Fibroblast of lung (primary cell): ENCODE results near the gene MBTD1. TPM values are rescaled to one million over a fixed set of nuclear protein-coding genes. Genes with fewer than 3 reads are reported as not detected.
"Not testable (repeated sequence)": the region's sequence is repeated elsewhere in the genome, so short reads cannot be mapped to it uniquely, and the experiment has no call there.

Experiments
- DNase-seq, 2 donors: peaks; one replicate each; pipeline versions ENCODE4 v3.0.0 to v3.0.0-alpha.2; 2010; ENCODE audit warnings: low read depth in 2 of 2
- H2AFZ ChIP-seq: 2 replicates; pipeline ENCODE4 v1.5.1; 2012; ENCODE audit warnings: low read length, control low read depth, inconsistent platforms
- H3K27ac ChIP-seq: 2 replicates; pipeline ENCODE4 v1.5.1; 2011; ENCODE audit warnings: low read length, control low read depth; ENCODE audit not compliant: insufficient read depth
- H3K27me3 ChIP-seq: 2 replicates; pipeline ENCODE4 v1.5.1; 2011; ENCODE audit warnings: mild to moderate bottlenecking, low read length; ENCODE audit not compliant: control insufficient read depth, insufficient read depth
- H3K36me3 ChIP-seq: 2 replicates; pipeline ENCODE4 v1.5.1; 2011; ENCODE audit warnings: low read length; ENCODE audit not compliant: control insufficient read depth, insufficient read depth
- H3K4me1 ChIP-seq: 2 replicates; pipeline ENCODE4 v1.5.1; 2011; ENCODE audit warnings: low read length; ENCODE audit not compliant: control insufficient read depth, insufficient read depth; ENCODE audit errors: extremely low read depth
- H3K4me2 ChIP-seq: 2 replicates; pipeline ENCODE4 v1.5.1; 2011; ENCODE audit warnings: low read length, control low read depth; ENCODE audit not compliant: insufficient read depth; ENCODE audit errors: extremely low read depth
- H3K4me3 ChIP-seq, 4 experiments: fragments of 200-600 bp in 1 of 4; sonication (generic) in 1 of 4; replicated peaks in 1 of 4; 2 replicates each; pipeline ENCODE4 v1.5.1; 2011 to 2016; ENCODE audit warnings: low read length in 4 of 4, low read depth in 3 of 4, mild to moderate bottlenecking in 3 of 4, control low read depth in 2 of 4, inconsistent platforms in 1 of 4, mixed read lengths in 1 of 4; ENCODE audit not compliant: insufficient read depth in 1 of 4; ENCODE audit errors: control extremely low read depth in 1 of 4
- H3K79me2 ChIP-seq: 2 replicates; pipeline ENCODE4 v1.5.1; 2012; ENCODE audit warnings: mild to moderate bottlenecking, low read length, inconsistent platforms; ENCODE audit not compliant: control insufficient read depth, insufficient read depth
- H3K9ac ChIP-seq: 2 replicates; pipeline ENCODE4 v1.5.1; 2011; ENCODE audit warnings: mild to moderate bottlenecking, low read length, control low read depth; ENCODE audit not compliant: insufficient read depth
- H3K9me3 ChIP-seq: 2 replicates; pipeline ENCODE4 v1.5.1; 2012; ENCODE audit warnings: low read depth, low read length; ENCODE audit not compliant: control insufficient read depth, insufficient read depth
- H4K20me1 ChIP-seq: 2 replicates; pipeline ENCODE4 v1.5.1; 2011; ENCODE audit warnings: low read length; ENCODE audit not compliant: control insufficient read depth, insufficient read depth; ENCODE audit errors: extremely low read depth
- CTCF ChIP-seq, 2 donors: IDR thresholded peaks in 1 of 2; conservative IDR thresholded peaks in 1 of 2; 1 replicate in 1 of 2; 2 replicates in 1 of 2; pipeline ENCODE4 v1.5.1; 2011 to 2012; ENCODE audit warnings: low read length in 2 of 2, control low read depth in 1 of 2, inconsistent platforms in 1 of 2, low read depth in 1 of 2, mild to moderate bottlenecking in 1 of 2
- EZH2 ChIP-seq: IDR thresholded peaks from 2 replicates; pipeline ENCODE4 v1.5.1; 2012; ENCODE audit warnings: low read length, control low read depth, mild to moderate bottlenecking; ENCODE audit errors: missing control alignments
- polyA plus RNA-seq, 2 donors: library from polyadenylated mRNA; depleted of rRNA in 1 of 2; stranded (reverse) in 1 of 2; unstranded in 1 of 2; fragments of >200 nt; gene quantifications; 2 replicates each; pipeline ENCODE4 v1.2.1, GENCODE V29; 2011 to 2012; ENCODE audit warnings: missing spikeins in 1 of 2
- total RNA-seq: library from RNA; depleted of rRNA; stranded (reverse); fragments of >200 nt; gene quantifications from 2 replicates; pipeline ENCODE4 v1.2.1, GENCODE V29; 2014

Gene MBTD1
- total and polyA plus RNA-seq, 2 donors (not counting 1 experiment from before 2014, with no cell fraction given): 4.4 to 13.7 TPM

- peaks cover 8% of the 10 kb centered on the region for H3K4me1 ChIP-seq
- H3K27ac ChIP-seq: no peak overlapping the region
- H4K20me1 ChIP-seq: no peaks in the 10 kb centered on the region
- peaks cover 4% of the 10 kb centered on the region for H3K79me2 ChIP-seq
- H2AFZ ChIP-seq: no peak overlapping the region
- DNase-seq: no peak
- TF ChIP-seq CTCF (conservative IDR thresholded peaks at IDR 0.05 in 1 of 2, IDR thresholded peaks at IDR 0.05 in 1 of 2; ENCODE audit: low read depth in 1 of 2, low read length in 2 of 2): no peak
- no peak for TF ChIP-seq EZH2
- H3K9ac ChIP-seq: no peak overlapping the region
- no peak overlapping the region for H3K4me2 ChIP-seq
- H3K4me3 ChIP-seq: no peak overlapping the region
- H3K36me3 ChIP-seq: peaks cover 10% of the 10 kb centered on the region
- H3K27me3 ChIP-seq: no peaks in the 10 kb centered on the region
- H3K9me3 ChIP-seq: no peaks in the 10 kb centered on the region
Measured at GRCh38 chr17:51272812-51273211, 13.0 kb upstream of the MBTD1 start.

- Histone ChIP-seq H3K4me1 (peaks cover 3% of the 10 kb centered on the region), H4K20me1 (no peaks in the 10 kb centered on the region), H3K4me2 (no peak overlapping the region), H3K79me2 (peaks cover 4% of the 10 kb centered on the region), H3K9me3 (no peaks in the 10 kb centered on the region), H2AFZ (no peak overlapping the region), H3K9ac (no peak overlapping the region), H3K4me3 (no peak overlapping the region), H3K27me3 (no peaks in the 10 kb centered on the region), H3K27ac (no peak overlapping the region), H3K36me3 (peaks cover 2% of the 10 kb centered on the region)
- TF ChIP-seq EZH2 (no peak), CTCF (conservative IDR thresholded peaks at IDR 0.05 in 1 of 2, IDR thresholded peaks at IDR 0.05 in 1 of 2; ENCODE audit: low read depth in 1 of 2, low read length in 2 of 2) (no peak)
- no peak for DNase-seq
Measured at GRCh38 chr17:51270636-51271035, 10.8 kb upstream of the MBTD1 start.

GRCh38 chr17:51269991-51270390 lies 10.1 kb upstream of the MBTD1 start:
- Histone ChIP-seq H3K27me3 (no peaks in the 10 kb centered on the region), H3K79me2 (peaks cover 4% of the 10 kb centered on the region), H3K9ac (no peak overlapping the region), H2AFZ (no peak overlapping the region), H3K4me3 (no peak overlapping the region), H4K20me1 (no peaks in the 10 kb centered on the region), H3K27ac (no peak overlapping the region), H3K36me3 (peaks cover 2% of the 10 kb centered on the region), H3K4me1 (peaks cover 3% of the 10 kb centered on the region), H3K4me2 (no peak overlapping the region), H3K9me3 (no peaks in the 10 kb centered on the region)
- TF ChIP-seq CTCF (conservative IDR thresholded peaks at IDR 0.05 in 1 of 2, IDR thresholded peaks at IDR 0.05 in 1 of 2; ENCODE audit: low read depth in 1 of 2, low read length in 2 of 2) (no peak), EZH2 (no peak)
- DNase-seq: no peak

DNA sequence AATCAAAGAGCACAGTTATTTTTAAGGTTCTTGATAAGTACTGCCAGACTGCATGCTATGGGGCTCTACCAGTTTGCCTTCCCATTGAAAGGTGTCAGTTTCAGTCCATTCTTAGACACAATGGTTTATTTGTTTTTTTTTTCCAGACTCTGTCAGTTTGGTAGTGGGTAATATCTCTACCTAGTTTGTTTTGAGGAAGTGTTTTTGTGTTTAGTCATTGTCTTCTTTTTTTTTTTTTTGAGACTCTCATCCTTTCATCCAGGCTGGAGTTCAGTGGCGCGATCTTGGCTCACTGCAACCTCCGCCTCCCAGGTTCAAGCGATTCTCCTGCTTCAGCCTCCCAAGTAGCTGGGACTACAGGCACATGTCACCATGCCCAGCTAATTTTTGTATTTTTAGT lies 4.6 kb upstream of the MBTD1 start:
- H3K36me3 ChIP-seq, H4K20me1 ChIP-seq: not testable (repeated sequence)
- peaks cover 34% of the 10 kb centered on the region for H3K79me2 ChIP-seq

More for the DNA sequence above, 4.6 kb upstream of the MBTD1 start:
- not testable (repeated sequence) for H3K27ac ChIP-seq, H3K27me3 ChIP-seq, H3K9me3 ChIP-seq, H3K4me2 ChIP-seq, H3K4me1 ChIP-seq, DNase-seq, H2AFZ ChIP-seq, H3K9ac ChIP-seq, H3K4me3 ChIP-seq
